Limb (tissue), 2 donors: Measurements from ENCODE around the gene CARM1.
"Not testable (repeated sequence)": the region's sequence is repeated elsewhere in the genome, so short reads cannot be mapped to it uniquely, and the experiment has no call there.

Experiments
- DNase-seq, 2 donors: peaks; one replicate each; pipeline ENCODE4 v3.0.0-alpha.2; 2016; ENCODE audit errors: extremely low spot score in 2 of 2

Gene CARM1

GRCh38 chr19:10928563-10929401 is 57.4 kb downstream of the CARM1 start, which contains the start of the genes TIMM29 and YIPF2:
TIMM29 (plus strand) TSS chr19:10928811; CDS start chr19:10928823, 12 bp downstream.
YIPF2 (minus strand) TSS chr19:10928639; CDS start chr19:10928410, 229 bp downstream.
- DNase-seq: peak; percentile 95 to 98

- no peak for DNase-seq
Observed at GRCh38 chr19:10929402-10929794, 58.0 kb downstream of the CARM1 start.

- DNase-seq: no peak
Observed at GRCh38 chr19:10935371-10936059, 64.2 kb downstream of the CARM1 start.

GRCh38 chr19:10936661-10937084 is 65.3 kb downstream of the CARM1 start:
- peak in 1 of 2 donors; percentile 84 for DNase-seq

- DNase-seq: not testable (repeated sequence)
Observed at GRCh38 chr19:10941649-10942048, 70.3 kb downstream of the CARM1 start.

- not testable (repeated sequence) for DNase-seq
Observed at GRCh38 chr19:10943412-10943811, 72.1 kb downstream of the CARM1 start.

- DNase-seq: no peak
Observed at GRCh38 chr19:10945264-10945663, 73.9 kb downstream of the CARM1 start.

GRCh38 chr19:10946958-10947657 is 75.8 kb downstream of the CARM1 start:
- DNase-seq: no peak

GRCh38 chr19:10952809-10953208 is 81.5 kb downstream of the CARM1 start:
- no peak for DNase-seq

- not testable (repeated sequence) for DNase-seq
Observed at GRCh38 chr19:10959277-10959968, 88.1 kb downstream of the CARM1 start.

GRCh38 chr19:10960314-10961072 is 89.1 kb downstream of the CARM1 start, which contains the start of gene SMARCA4:
SMARCA4 (plus strand) TSS chr19:10961030; CDS start chr19:10984152, 23,122 bp downstream.
- peak; percentile 99 for DNase-seq

GRCh38 chr19:10961073-10961860 is 89.9 kb downstream of the CARM1 start:
- no peak for DNase-seq

GRCh38 chr19:10962863-10963262 is 91.5 kb downstream of the CARM1 start:
- DNase-seq: no peak

GRCh38 chr19:10963865-10964264 is 92.5 kb downstream of the CARM1 start:
- no peak for DNase-seq

- no peak for DNase-seq
Observed at GRCh38 chr19:10964903-10965302, 93.5 kb downstream of the CARM1 start.

GRCh38 chr19:10965398-10965797 is 94.0 kb downstream of the CARM1 start:
- no peak for DNase-seq

- DNase-seq: no peak
Observed at GRCh38 chr19:10966809-10967208, 95.5 kb downstream of the CARM1 start.

GRCh38 chr19:10968527-10969135 is 97.3 kb downstream of the CARM1 start:
- no peak for DNase-seq

GRCh38 chr19:10971107-10971726 is 99.9 kb downstream of the CARM1 start:
- no peak for DNase-seq
